GM12801 (cell line): ENCODE data around the gene RALGPS2.

Source experiments
- TF ChIP-seq, protein P1 (sequence below): IDR thresholded peaks from one replicate; pipeline ENCODE4 v1.5.1; 2011; ENCODE audit warnings: control low read depth; ENCODE audit not compliant: insufficient read length; ENCODE audit errors: extremely low read depth

RALGPS2 gene

GRCh38 chr1:178686407-178686806 lies 38.6 kb upstream of the RALGPS2 start:
- TF ChIP-seq, protein P1, sequence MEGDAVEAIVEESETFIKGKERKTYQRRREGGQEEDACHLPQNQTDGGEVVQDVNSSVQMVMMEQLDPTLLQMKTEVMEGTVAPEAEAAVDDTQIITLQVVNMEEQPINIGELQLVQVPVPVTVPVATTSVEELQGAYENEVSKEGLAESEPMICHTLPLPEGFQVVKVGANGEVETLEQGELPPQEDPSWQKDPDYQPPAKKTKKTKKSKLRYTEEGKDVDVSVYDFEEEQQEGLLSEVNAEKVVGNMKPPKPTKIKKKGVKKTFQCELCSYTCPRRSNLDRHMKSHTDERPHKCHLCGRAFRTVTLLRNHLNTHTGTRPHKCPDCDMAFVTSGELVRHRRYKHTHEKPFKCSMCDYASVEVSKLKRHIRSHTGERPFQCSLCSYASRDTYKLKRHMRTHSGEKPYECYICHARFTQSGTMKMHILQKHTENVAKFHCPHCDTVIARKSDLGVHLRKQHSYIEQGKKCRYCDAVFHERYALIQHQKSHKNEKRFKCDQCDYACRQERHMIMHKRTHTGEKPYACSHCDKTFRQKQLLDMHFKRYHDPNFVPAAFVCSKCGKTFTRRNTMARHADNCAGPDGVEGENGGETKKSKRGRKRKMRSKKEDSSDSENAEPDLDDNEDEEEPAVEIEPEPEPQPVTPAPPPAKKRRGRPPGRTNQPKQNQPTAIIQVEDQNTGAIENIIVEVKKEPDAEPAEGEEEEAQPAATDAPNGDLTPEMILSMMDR = no peak

DNA sequence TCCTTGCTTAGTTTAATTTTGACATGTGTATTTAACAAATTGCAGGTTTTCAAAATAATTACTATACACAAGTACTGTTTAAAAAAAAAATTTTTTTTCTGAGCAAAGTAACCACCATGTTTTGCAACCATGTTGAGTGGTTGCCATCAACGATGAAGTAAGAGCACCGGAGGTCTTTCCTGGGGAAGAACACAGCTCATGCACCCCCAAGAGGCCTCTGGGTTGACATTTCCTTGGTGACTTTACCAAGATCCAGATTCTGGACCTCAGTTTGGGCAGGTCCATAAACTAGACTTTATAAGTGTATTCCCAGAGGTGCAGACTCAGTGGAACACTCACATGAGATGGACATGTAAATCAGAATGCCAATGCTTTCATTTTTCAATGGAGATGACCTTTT lies 36.8 kb upstream of the RALGPS2 start:
- TF ChIP-seq, protein P1 = no peak

DNA sequence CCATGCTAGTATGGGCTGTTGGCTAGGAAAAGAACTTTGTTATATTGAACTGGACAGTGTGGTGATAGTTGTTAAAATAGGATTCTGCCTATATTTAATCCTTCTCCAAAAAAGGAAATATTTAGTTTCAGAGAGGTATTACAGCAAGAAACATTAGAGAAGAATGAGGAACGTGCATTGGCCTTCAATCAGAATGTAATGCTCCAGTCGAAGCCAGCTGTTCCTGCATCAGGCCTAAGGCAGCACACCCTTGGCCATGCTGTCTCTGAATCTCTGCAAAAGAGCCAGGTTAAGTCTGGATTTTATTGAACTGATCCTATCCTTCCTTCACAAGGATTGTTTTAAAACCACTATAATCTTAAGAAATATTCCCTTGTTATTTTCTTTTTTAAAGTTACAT lies 35.3 kb upstream of the RALGPS2 start:
- TF ChIP-seq, protein P1 = no peak

- TF ChIP-seq, protein P1 = no peak
Measured at GRCh38 chr1:178690496-178690895, 34.5 kb upstream of the RALGPS2 start.

DNA sequence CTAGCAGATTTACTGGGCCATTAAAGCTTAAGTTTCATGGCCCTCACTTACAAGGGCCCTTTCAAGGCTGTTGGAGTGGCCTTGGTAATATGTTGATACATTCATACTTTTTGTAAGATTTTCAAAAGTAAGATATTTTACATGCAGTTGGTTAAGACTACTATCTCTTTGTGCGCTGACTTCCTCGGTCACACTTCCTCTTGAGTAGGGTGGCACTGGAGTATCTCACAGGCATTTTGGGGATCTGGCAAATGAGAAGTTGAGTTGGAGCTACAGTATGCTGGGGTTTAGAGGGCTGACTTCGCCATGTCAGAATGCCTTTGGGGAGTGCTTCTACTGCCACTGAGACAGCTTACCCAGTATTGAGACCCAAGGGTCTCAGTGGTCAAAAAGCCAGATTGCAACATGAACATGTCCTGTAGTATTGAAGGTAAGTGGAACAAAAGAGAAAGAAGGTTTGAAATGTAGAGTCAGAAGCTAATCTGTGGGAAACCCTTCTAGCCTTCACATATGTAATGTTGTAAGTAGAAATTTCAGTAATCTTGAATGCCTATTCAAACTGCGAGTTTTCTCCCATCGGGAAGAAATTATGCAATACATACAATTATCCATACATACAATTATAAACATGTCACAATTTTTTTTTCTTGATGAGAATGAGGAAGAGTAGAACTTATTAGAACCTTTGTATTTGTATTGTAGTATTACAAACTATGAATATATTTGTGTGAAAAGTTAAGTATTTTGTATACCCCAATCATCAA lies 32.3 kb upstream of the RALGPS2 start:
- TF ChIP-seq, protein P1 = no peak

- TF ChIP-seq, protein P1 = no peak
Measured at GRCh38 chr1:178693366-178693765, 31.7 kb upstream of the RALGPS2 start.

- TF ChIP-seq, protein P1 = no peak
Measured at GRCh38 chr1:178694923-178695525, 30.0 kb upstream of the RALGPS2 start.
